Left renal cortex interstitium (tissue), 4 donors: ENCODE measurements around the gene PPP2CA. TPM values are rescaled to one million over a fixed set of nuclear protein-coding genes. Genes with fewer than 3 reads are reported as not detected.

ENCODE experiments used
- DNase-seq, 4 donors: peaks; one replicate each; pipeline ENCODE4 v3.0.0-alpha.2; 2013; ENCODE audit warnings: low read depth in 4 of 4, low spot score in 2 of 4, missing footprints in 1 of 4
- polyA plus RNA-seq, 4 donors: library from polyadenylated mRNA; unstranded; fragments of 120-200 nt; gene quantifications; one replicate each; pipeline ENCODE4 v1.2.1, GENCODE V29; 2013; ENCODE audit not compliant: insufficient read length in 4 of 4

PPP2CA gene
- polyA plus RNA-seq, 4 donors, result 196 to 224 (median 204) TPM

DNA sequence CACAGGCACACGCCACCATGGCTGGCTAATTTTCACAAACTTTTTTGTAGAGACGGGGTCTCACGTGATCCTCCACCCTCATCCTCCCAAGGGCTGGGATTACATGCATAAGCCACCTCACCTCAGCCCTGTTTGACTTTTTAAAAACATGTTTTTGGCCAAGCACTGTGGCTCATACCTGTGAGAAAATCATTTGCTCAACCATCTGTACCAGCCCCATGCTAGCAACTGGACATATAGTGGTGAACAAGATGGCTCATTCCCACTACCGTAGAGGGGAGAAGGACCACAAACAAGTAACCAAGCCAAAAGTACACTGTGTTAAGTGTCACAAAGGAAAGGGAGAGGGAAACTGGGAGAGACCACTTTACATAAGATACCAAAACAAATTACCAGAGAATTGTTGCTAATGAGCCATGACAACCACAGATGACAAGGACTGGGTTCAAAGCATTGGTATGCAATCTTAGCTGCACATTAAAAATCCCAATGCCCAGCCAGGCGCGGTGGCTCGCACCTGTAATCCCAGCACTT, 19.2 kb downstream of the PPP2CA start:
- no peak for DNase-seq

DNA sequence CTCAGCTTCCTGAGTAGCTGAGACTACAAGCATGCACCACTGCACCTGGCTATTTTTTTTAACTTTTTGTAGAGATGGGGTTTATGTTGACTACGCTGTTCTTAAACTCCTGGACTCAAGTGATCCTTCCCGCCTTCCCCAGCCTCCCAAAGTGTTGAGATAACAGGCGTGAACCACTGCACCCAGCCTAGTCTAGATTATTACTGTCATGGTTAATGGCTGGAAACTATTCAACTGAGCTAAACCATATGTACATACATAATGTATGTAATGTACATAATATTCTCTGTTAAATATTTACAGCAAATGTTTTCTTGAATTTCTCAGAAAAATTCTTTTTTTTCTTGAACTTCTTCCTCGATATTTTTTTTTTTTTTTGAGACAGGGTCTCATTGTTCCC, 21.3 kb downstream of the PPP2CA start:
- DNase-seq, result no peak

DNA sequence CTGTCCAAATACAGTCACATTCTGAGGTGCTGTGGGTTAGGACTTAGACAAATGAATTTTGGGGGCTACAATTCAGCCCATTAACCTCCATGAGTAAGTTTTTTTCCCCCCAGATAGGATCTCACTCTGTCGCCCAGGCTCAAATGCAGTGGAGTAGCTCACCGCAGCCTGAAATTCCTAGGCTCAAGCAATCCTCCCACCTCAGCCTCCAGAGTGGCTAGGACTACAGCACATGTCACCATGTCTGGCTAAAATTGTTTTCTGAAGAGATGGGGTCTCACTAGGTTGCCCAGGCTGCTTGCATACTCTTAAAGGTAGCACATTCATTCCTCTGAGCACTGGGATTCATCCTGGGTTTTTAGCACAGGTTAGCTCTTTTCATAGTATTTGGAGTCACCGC, 22.2 kb downstream of the PPP2CA start:
- no peak for DNase-seq

DNA sequence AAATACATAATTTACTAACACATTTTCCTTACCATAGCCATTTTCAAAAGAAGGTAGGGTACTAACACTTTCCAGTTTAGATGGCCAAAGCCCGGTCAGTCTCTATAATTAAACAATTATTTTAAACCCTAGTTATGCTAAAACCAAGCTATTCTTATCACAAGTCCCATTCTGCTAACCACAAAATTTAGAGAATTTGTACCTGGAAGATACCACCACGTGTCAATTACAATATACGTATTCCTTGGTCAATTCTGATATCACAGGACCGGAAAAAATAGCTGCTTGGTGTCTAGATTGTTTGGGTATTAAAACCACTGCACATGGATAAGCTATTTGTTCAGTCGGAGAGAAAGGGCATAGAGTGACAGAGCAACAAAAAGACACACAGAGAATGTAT, 30.2 kb downstream of the PPP2CA start:
- DNase-seq, result no peak

DNA sequence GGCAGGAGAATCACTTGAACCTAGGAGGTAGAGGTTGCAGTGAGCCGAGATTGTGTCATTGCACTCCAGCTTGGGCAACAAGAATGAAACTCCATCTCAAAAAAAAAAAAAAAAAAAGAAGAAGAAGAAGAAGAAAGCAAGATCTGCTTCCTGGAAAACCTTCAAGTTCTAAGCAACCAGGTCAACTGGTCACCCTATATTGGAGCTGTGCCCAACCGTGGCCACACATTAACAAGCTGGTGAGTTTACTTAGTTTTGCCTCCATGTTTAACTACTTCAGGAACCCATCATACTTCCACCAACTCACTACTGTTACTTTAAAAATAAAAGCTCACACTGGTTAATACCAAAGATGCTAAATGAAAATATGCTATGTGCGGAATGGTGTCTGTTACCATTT, 36.8 kb downstream of the PPP2CA start:
- DNase-seq, result no peak

DNA sequence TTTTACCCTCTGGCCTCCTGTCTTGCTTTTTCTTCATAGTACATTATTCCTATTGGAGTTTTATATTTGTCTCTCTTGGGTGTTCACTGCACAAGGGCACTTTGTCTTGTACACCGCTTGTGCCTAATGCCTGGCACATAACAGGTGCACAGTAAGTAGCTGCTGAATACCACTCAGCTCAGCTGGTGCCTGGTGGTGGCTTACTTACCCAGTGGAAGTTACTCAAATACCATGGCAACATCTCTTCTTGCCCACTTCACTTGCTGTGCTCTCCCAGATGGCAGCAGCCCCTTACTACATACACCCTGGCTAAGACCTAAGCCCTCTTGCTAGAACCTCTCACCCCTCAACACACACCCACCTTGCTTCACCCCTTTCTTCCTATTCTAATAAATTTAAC, 37.8 kb downstream of the PPP2CA start:
- no peak for DNase-seq

DNA sequence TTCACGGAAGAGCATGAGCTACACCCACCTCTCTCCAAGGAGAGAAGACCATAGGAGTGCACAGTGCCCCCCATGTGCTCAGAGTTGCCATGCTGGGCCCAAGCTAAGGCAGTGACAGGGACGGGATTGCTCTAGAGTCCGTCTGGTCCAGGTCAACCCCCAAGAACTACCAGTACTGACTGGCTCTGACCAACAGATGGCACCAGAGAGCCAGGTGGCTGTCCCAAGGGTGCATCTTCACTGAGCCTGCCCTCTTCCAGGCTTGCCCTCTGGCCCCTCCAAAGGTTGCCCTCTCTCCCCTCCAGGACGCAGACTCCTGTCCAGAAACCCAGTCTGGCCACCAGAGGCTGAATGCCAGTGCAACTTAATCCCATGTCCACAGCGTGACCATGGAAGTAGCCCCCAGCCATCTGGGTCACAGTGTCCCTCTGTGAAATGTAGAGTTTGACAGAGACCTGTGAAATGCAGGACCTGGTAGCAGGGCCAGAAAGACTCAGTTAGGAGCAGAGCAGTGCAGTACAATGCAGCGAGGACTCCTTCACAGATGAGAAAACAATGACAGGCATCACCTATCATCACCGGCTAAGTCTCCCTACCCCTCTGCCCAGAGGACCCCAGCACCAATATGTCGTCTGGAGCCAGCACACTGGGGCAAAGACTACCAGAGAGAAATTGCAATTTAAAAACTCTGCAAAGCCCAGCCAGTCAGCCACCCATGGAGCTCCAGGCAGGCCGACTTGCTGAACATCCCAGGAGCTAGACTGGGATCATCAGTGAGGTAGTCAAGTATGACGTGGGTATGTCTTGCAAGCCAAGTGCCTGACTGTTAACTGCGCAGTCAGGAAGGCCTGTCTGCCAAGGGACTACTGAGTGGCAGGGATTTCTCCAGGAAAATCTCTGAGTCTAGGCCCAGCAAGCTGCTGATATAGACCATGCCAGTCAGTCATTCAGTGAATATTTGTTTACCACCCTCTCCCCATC, 41.4 kb downstream of the PPP2CA start:
- DNase-seq, result peak in 2 of 4 donors; percentile 24 to 49

DNA sequence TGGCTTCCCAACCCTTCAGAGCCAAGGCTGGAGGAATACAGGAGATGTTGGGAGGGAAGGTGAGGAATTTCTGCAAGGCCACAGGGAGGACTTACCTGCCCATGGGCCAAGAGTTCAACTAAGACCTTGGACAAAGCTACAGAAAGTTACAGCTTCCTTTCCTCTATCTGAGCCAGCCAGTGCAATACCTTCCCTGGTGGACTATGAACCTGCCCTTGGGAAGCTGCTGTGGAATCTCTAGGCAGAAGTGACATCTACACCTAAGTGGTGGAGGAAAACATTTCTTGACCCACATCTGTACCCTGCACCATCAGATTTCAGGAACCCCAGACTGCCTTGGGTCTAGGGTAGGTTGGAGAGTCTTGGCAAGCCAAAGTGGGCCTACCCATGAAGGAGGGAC, 42.4 kb downstream of the PPP2CA start:
- no peak for DNase-seq

DNA sequence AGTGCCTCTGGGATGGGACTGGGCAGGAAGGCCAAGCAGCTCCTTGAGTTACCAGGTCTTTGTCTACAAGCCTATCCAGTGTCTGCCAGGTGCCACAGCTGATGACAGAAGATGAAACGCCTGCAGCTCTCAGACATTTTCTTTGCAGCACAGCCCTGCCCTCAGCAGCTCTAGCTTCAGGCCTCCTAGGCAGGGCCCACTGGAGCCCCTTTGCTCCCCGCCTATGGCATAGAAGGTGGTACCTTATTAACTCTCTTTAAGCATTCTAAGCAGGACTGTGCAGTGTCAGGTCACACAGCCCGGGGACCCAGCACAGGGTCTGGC, 47.8 kb downstream of the PPP2CA start:
- no peak for DNase-seq

DNA sequence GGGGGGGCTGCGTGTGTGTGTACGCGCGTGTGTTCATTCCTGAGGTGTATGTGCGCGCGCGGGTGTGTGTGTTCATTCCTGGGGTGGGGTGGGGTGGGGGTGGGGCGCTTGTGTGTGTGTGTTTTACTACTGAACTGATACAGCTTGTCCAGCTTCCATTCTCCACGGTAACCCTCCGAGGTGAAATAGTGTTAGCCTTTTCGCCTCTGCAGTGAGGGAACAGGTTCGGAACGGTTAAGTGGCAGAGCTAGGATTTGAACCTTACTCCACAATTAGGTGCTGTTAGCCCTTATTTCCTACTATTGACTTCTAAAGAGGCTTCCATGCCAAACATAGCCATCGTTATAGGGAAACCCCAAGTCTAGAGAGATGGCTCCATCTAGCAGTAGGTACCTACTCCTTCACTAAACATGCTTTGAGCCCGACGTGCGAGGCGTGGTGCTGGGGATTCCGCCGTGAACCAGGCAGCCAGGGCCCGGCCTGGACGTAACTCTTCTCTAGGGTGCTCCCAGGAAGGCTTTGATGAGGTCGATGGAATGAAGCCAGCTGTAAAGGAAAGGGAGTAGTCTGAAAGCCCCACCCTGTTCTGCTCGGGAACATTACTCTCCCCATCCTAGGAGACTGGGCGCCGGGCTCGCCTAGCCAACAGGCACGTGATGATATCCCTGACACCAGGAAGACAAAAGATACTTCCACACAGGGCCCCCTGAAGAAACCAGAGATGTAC, 48.3 kb downstream of the PPP2CA start:
- DNase-seq, result peak in 3 of 4 donors; percentile 17 to 82 (median 42)

DNA sequence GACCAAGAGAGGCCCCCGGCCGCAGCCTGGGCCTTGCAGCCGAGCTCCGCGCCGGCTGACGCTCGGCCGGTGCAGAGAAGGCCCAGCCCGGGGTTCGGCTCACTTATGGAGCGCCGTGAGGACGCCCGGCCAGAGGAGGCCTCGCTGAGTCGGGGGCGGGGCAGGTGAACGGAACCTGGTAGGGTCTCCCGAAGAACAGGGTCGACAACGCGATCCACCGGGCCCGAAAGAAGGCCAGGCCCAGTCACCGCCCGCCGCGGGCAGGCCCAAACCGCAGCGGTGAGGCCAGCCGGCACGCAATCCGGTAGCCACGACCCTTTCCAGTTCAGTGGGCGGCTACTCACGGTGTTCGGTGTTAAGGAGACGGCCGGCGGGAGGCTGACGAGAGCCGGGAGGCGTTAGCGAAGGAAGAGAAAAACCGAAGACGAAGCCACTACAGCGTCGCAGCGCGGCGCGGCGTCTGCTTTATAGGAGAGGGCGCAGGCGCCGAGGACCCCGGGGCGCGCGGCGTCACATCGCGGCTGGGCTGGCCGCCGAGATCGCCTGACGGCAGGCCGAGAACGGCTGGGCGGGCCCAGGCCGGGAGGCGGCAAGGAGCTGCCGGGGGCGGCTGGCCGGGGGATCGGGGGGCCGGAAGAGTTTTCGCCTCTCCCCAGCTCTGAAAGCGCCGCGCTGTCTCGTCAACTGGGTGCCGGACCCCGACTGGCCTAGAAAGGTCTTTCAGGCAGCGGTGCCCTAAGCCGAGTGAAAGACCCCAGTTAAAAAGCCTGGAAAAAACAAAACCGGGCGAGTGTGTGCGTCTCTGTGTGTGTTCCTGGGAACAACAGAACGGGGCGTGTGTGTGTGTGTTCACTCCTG, 49.1 kb downstream of the PPP2CA start, which contains the start of gene SKP1:
Gene SKP1, minus strand, starts transcription at position 440 of the 858 bp plus-strand sequence. CDS start 2,928 bp downstream, outside the sequence.
- DNase-seq, result peak; percentile 81 to 82 (median 81)

DNA sequence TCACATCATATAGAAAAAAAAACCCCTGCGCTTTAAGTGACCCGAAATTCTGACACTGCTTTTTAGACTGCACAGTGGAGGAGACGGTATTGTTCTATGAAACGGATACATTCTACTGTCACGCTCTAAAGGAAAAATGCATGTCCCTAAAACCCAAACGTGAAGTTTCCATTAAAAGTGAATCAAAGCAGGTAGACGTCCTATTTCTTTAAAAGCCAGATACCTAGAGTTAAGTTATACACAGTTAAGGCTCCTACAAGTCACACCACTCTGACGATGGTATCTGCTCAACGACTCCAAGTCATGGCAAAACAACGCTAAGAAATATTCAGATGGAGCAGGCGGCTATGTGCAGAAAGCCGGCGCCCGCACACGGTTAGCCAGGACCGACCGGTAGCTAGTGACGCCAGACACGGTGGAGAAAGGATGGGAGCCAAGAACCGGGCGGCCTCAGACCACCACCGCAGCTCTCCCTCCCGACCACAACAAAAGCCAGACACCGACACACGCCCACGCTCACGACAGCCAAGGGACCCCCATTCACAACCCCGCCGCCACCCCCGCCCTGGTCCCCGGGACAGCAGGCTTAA, 49.9 kb downstream of the PPP2CA start:
- peak in 3 of 4 donors; percentile 23 to 50 (median 32) for DNase-seq

DNA sequence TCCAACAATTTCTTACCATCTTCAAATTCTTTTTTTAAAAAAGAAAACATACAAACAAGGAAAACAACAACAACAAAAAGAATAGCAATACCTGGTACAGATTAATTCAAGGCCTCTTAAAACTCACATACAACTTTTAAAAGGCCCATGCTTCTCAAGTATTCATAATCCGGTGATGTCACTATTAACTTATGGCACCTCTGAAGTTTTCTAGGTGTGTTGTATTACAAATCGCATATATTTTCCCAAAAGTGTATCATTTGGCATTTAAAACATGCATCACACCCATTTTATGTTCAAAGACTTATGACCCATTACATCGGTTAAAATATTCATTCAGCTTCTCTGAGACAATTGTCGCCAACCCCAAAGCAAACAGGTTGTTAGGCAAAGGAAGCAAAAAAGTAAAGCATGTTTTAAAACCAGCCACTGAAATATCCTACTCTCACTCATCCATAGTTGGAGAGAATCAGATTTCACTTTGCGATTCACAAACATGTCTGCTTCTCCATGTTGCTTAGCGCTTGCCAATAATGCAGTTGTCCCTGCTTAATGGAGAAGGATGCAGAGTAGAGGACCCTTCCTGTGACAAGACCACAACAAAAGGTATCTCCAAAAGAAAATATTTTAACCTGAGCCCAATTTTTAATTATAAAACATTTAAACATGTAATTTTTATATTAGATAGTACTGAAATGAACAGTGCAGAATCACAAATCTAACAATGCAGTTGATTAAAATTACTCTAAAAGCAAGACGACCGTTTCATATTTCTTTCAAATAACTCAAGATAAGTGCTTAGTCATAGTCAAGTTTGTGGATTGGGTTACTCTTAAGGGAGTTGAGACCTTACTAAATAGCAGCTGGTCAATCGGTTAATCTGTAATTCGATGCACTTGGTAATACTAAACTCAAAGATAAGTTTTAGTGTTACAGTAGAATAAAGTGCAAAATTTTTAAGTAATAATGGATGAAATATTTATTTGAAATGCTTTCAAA, 50.7 kb downstream of the PPP2CA start:
- peak in 3 of 4 donors; percentile 19 to 24 (median 21) for DNase-seq

DNA sequence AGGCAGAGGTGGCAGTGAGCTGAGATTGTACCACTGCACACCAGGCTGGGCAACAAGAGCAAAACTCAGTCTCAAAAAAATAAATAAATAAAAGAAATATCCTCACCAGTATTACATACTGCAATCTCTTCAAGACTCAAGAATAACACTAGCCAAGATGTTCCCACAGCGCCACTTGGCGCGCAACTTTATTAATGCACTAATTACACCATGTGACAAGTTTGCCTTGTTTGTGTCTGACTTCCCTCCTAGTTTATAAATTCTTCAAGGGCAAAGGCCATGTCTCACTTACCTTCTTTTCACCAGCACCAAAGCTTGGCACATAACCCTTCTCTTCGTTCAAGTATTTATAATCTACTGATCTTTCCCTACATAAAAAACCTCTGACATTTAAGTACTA, 53.9 kb downstream of the PPP2CA start:
- DNase-seq, result no peak

DNA sequence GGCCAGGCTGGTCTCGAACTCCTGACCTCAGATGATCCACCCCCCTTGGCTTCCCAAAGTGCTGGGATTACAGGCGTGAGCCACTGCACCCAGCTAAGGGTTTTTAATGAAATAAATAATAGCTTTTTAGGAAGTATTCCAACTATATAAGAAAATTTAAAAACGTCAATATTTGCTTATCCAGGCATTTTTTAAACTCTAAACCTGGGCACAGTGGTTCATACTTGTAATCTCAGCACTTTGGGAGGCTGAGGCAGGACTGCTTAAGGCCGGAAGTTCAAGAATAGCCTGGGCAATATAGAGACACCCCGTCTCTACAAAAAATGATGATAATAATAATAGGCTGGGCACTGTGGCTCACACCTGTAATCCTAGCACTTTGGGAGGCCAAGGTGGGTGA, 63.3 kb downstream of the PPP2CA start:
- DNase-seq, result no peak

DNA sequence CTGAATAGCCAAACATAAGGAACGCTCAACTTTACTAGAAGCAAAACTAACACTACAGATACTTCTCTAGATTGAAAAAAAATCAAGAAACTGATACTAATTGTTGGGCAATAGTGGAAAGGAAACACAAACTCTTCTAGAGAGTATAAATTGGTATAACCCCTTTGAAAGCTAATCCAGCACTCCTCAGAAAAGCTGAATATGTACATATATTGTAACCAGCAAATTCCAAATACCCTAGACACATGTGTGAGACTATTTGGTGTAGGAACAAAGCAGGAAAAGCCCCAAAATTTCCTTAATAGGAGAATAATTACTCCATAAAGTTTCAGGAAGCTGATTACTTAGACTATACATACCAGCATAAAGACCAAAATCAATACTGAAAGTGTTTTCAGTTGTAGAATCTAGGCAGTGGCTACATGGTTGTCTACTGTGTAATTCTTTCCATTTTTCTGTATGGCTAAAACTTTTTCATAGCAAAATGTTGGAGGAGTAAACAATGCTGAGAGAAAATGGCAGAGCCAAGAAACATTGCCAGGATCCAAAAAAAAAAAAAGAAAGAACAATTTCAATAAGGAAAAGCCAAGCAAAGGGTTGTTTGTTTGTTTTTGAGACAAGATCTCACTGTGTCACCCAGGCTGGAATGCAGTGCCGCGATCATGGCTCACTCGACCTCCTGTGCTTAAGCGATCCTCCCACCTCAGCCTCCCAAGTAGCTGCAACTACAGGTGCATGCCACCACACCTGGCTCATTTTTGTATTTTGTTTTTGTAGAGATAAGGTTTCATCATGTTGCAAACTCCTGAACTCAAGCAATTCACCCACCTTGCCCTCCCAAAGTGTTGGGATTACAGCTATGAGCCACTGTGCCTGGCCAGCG, 64.1 kb downstream of the PPP2CA start:
- DNase-seq, result no peak

DNA sequence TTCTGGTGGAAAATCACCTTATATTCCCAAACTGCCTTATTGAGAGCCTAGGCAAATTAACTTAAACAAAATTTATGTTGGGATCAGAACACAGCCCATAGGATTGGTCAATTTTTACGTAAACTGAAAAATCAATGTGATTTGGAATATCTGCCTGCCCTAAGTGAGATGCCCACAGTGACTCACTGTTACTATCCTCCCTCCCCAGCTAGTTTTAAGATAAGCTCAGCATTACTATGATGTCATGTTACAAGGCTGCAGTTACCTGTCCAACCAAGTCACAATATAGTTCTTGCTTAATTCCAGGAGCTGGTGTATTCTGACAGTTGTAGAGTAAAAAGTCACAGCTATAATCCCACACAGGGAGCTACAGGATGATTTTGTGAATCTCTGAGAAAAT, 72.2 kb downstream of the PPP2CA start:
- DNase-seq, result no peak

DNA sequence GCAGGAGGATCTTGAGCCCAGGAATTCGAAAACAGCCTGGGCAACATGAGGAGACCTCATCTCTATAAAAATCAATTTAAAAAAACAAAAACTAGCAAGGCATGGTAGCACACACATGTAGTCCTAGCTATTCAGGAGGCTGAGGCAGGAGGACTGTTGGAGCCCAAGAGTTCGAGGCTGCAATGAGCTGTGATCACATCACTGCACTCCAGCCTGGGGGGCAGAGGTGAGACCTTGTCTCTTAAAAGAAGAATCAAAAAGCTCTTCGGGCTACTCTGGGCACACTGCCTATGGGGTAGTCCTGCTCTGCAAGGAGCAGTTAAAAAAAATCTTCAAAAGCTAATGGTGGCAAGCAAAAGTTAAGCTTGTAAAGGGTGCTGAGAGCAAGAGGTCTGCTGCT, 72.6 kb downstream of the PPP2CA start:
- DNase-seq, result no peak
